HG03575 (cell line): ENCODE results near the gene PSORS1C1.
"Not testable (repeated sequence)": the region's sequence is repeated elsewhere in the genome, so short reads cannot be mapped to it uniquely, and the experiment has no call there.

Experiments used
- ATAC-seq: cut with Tn5 transposase; IDR thresholded peaks from one replicate; pipeline ENCODE4 v1.9.1; 2021; ENCODE audit not compliant: unreplicated experiment, insufficient number of reproducible peaks, low FRiP score; ENCODE audit errors: extremely low read depth

PSORS1C1 gene

DNA sequence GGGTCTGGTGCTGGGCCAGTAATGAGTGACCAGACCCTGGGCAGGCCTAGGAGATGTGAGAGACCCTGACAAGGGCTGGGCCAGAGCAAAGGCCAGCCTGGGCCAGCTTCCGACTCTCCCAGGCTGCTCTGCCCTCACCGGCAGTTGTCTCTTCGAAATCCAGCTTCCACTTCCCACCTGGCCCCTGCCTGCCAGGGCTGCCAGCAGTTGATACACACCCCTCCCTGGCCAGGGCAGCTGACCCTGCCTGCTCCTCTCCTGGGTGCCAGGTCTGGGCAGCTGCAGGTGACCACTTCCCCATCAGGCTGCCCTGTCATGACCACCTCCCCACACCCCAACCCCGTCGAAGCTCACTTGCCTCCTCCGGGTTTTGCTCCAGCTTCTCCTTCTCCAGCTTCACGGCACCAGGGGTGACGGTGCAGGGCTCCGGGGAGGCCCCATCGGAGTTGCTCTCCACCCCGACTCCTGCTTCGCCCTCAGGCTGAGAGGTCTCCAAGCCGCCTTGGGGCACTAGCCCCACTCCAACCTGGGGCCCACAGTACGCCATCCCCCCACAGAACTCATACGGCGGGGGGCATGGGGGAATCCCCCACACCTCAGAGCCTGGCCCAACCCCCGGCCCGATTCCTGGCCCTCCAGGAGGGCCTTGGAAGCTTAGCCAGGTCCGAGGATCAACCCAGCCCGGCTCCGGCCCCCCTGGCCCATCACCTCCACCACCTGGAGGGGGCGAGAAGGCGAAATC, 55.4 kb downstream of the PSORS1C1 start:
- ATAC-seq, result not testable (repeated sequence)

- ATAC-seq, result no peak
These were observed 55.9 kb downstream of the PSORS1C1 start, which contains the start of gene POU5F1 for GRCh38 chr6:31170600-31170881. Gene POU5F1 (minus strand): TSS chr6:31170682. CDS start chr6:31170620, 62 bp downstream.

DNA sequence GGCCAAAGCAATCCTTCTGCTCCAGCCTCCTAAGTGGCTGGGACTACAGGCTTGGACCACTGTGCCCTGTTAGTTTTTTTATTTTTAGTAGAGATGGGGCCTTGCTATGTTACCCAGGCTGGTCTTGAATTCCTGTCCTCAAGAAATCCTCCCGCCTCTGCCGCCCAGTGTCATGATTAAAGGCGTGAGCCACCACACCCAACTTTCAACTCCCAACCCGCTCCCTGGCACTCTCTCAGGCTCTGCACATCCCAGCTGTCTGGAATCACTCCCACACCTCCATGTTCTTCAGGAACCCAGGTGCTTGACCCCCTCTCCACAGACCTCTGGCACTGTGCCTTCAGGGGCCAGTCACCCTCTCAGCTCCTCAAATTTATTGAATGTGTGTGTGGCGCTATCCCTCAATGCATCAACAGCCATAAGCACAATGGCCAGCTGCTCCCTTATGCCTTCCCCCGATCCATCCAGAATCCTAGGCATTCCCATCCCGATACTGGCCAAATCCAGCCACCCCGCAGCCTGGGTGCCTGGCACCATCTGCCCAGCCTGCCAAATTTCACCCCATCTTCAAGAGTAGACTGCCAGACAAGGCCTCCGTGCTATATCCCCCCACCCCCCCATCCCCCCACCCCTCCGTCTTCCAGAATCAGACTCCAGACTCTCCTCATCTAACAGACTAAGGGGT, 56.5 kb downstream of the PSORS1C1 start:
- no peak for ATAC-seq

DNA sequence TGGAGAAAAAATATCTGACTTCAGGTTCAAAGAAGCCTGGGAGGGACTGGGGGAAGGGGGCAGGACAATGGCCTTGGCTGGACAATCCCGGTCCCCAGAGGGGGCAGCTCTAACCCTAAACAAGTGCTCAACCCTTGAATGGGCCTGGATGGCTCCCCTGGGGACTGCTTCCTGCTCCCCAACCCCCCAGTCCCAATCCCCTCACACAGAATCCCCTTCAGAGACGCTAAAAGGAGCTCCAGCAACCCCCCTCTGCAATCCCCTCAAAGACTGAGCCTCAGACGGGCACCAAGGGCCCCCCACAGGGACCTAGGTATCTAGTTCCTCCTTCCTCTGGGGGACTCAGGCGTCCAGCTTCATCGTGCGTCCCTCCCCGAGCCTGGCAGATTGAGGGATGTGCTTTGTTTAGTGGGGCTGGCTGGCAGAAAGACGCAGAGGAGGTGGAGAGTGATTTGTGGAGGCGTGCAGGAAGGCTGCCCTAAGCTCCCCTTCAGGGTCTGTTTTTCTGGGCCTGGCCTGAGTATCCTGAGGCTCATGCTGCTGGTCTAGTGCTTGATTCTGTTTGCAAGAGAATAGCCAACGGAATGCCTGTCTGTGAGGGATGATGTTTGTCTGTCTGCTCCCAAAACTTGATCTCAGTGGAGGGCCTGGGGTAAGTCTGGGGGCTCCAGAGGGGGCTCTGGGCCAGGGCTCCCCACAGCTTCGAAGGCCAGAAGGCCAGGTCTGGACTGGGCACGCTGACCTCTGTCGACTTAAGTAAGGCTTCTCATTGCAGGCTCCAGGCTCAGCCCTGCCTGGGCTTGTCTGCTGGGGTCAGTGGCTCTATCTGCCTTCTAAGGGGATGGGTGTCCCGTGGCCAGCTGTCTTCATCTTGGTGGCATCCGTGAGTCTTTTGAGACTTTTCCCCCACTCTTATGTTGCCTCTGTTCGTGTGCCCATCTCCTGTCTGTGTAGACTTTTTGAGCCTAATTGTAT, 57.6 kb downstream of the PSORS1C1 start:
- no peak for ATAC-seq

- no peak for ATAC-seq
These were observed 58.4 kb downstream of the PSORS1C1 start for GRCh38 chr6:31172973-31173384.

- no peak for ATAC-seq
These were observed 58.8 kb downstream of the PSORS1C1 start for GRCh38 chr6:31173406-31173805.

DNA sequence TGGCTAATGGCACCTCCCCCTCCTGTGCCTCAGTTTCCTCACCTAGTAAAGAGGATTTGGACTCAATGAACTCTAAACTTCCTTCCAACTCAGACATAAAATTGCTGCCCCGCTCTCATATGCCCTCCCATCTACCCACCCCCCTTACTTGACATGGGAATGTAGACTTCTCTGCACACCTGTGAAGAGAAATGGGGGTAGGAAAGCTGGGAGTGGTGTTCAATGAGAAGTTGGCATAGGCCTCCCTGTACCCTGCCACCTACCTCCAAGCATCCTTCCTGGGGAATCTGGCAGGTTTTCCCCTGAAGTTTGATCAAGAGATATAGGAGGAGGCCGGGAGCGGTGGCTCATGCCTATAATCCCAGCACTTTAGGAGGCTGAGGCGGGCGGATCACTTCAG, 59.8 kb downstream of the PSORS1C1 start:
- no peak for ATAC-seq

DNA sequence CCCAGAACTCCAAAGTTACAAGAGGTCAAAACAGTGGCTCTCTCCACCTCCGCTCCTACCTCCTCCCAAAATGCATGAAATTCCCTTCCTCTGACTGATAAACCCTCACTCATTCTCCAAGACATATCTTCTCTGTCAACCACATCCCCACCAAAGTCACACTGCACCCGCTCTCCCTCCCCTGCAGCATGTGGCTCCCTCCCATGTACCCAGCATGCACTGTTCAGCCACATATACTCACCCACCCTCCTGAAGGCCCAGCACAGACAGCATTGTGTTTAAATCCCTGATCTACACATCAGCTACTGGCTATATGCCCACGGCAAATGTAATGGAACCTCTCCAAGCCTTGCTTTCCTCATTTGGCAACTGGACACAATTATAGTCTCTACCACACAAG, 61.4 kb downstream of the PSORS1C1 start:
- ATAC-seq, result no peak

DNA sequence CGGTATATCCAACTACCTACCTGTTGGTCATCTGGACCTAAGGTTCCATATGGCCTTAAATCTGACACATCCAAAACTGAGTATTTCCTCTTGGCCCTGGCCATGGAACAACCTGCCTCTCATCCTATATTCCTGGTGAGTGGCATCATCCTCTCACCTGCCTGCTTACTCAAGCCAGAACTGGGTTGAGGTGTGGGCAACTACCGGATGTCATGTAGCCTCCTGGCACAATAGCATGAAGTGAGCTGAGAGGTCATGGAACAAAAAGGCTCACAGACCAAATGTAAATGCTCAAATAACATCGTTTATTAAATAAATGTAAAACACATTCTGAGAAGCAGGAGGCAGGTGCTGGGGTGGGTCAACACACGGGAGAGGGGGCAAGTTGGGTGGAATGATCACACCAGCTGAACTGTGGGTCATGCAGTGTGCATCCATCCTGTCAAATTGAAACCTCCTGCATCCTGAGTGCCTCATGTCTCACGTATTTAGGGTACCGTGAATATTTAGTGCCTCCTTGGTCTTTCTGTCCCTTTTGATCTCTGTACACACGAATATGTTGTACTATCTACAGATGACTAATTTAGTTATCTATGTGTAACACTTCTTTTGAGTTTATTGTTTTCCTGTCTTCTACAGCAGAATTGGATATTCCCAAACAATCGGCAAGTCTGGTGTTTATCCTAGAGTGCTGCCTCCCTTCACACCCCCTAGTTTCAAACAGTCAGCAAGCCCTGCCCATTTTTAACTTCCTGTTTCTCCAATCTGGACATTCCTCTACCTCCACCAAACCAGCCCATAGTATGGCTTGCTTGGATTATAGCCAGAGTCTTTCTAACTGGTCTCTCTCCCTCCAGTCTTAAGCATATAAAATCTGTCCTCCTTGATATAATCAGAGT, 63.8 kb downstream of the PSORS1C1 start:
- ATAC-seq, result no peak

GRCh38 chr6:31179042-31179386, 64.4 kb downstream of the PSORS1C1 start:
- no peak for ATAC-seq

DNA sequence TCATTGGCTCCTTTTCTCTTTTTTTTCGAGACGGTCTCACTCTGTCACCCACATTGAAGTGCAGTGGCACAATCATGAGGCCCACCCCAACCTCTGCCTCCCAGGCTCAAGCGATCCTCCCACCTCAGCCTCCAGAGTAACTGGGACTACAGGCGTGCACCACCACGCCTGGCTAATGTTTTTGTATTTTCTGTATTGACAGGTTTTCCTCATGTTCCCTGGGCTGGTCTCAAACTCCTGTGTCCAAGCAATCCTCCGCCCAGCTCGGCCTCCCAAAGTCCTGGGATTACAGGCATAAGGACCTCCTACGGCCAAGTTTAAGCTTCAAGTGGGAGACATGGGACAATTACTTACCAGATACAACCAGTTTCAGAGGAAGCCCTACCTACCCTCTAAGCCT, 65.3 kb downstream of the PSORS1C1 start:
- no peak for ATAC-seq

DNA sequence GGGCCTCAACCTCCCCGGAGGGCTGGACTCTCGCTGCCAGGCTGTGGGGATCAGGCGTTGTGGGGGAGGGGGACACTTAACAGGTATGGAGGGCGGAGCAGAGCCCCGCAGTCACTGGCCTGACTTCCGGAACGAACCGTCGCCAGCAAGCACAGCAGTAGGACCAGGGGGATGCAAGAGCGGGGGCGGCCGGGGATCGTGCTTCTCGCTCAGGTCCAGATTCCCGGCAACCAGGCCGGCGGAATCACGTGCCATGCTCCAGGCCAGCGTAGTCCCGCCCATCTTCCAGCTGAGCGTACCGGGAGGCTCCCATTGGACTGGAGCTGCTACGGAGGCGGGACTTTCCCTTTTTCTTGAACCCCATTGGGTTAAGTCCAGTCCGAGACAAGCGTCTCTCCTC, 65.9 kb downstream of the PSORS1C1 start:
- ATAC-seq, result no peak

GRCh38 chr6:31183287-31183686, 68.7 kb downstream of the PSORS1C1 start:
- ATAC-seq, result not testable (repeated sequence)

DNA sequence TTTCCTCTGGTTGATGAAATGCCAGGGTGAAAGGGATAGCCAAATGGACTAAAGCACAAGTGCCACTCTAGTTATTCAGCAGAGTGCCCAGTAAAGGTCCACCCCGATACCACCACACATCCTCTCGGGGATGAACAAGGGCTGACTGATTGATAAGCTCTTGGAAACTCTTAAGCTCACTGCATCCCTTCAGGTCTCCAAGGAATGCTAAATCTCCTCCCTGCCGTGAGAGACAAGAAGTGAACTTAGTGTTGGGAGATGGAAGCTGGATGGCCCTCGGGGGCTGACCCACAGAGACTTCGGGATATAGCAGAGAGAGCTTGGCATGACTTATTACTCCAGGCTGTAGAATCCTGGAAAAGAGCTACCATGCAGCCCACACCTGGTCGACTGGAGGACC, 69.3 kb downstream of the PSORS1C1 start:
- not testable (repeated sequence) for ATAC-seq

- ATAC-seq, result not testable (repeated sequence)
These were observed 71.1 kb downstream of the PSORS1C1 start for GRCh38 chr6:31185695-31186051.

GRCh38 chr6:31186052-31186734, 71.6 kb downstream of the PSORS1C1 start:
- ATAC-seq, result no peak

- ATAC-seq, result no peak
These were observed 73.2 kb downstream of the PSORS1C1 start for GRCh38 chr6:31187780-31188194.

GRCh38 chr6:31189223-31189622, 74.6 kb downstream of the PSORS1C1 start:
- not testable (repeated sequence) for ATAC-seq
